Ovary (tissue), 3 donors: Measurements from ENCODE around the gene PAQR7.

Experiments
- CTCF ChIP-seq, 3 donors: fragments of 450-650 bp in 2 of 3; fragments of 200-600 bp in 1 of 3; IDR thresholded peaks; one replicate each; pipeline versions ENCODE4 v1.5.1 to v1.8.0; 2016 to 2022; ENCODE audit warnings: antibody characterized with exemption in 3 of 3, mild to moderate bottlenecking in 1 of 3
- EP300 ChIP-seq: sonication (generic); formaldehyde crosslinking; IDR thresholded peaks from one replicate; pipeline ENCODE4 v1.6.1; 2017; ENCODE audit warnings: antibody characterized with exemption
- POLR2A ChIP-seq: fragments of 450-650 bp; IDR thresholded peaks from one replicate; pipeline ENCODE4 v1.6.1; 2017; ENCODE audit warnings: antibody characterized with exemption, mild to moderate bottlenecking, moderate library complexity
- donor health status: DM: no; HTN: no; CAD: no.

GRCh38 chr1:25833158-25833557, 42.4 kb downstream of the PAQR7 start:
- no peak for TF ChIP-seq POLR2A
- TF ChIP-seq CTCF (IDR thresholded peaks at IDR 0.05): no peak
- no peak for TF ChIP-seq EP300
